ENCODE measurements around the gene SFXN4. TPM values are rescaled to one million over a fixed set of nuclear protein-coding genes. Genes with fewer than 3 reads are reported as not detected.

Gene SFXN4
- total and polyA plus RNA-seq, 2 of the 13 experiments (the other 11 are each of a cell fraction or from before 2014, with no cell fraction given), result 47.7 to 64.9 TPM

GRCh38 chr10:119205894-119206602 is 40.5 kb upstream of the SFXN4 start (continued):
- TF ChIP-seq RERE (CRISPR knock-in tag; IDR thresholded peaks at IDR 0.05; ENCODE audit: low read depth) (no peak), ZNF512 (CRISPR knock-in tag; IDR thresholded peaks at IDR 0.05) (no peak), ZNF281 (CRISPR knock-in tag; IDR thresholded peaks at IDR 0.05; ENCODE audit: borderline replicate concordance) (peak; percentile 75; the same call in 1 of the 2 replicates), JUN (CRISPR knock-in tag; IDR thresholded peaks at IDR 0.05) (no peak), ZNF513 (CRISPR knock-in tag; conservative IDR thresholded peaks at IDR 0.05) (no peak), ZNF614 (CRISPR knock-in tag; IDR thresholded peaks at IDR 0.05; ENCODE audit: borderline replicate concordance) (no peak; the same call in 1 of the 2 replicates), FLYWCH1 (CRISPR knock-in tag; IDR thresholded peaks at IDR 0.05) (peak; percentile 9; the same call in 1 of the 2 replicates), ZC3H13 (CRISPR knock-in tag; IDR thresholded peaks at IDR 0.05) (peak; percentile 58; the same call in 1 of the 2 replicates), PTBP1 (IDR thresholded peaks at IDR 0.05; ENCODE audit: low read depth, low read length, poor library complexity, severe bottlenecking) (no peak), HMG20A (CRISPR knock-in tag; IDR thresholded peaks at IDR 0.05; ENCODE audit: borderline replicate concordance) (no peak), LRRFIP1 (CRISPR knock-in tag; conservative IDR thresholded peaks at IDR 0.05) (no peak)
